22Rv1 (cell line): Measurements from ENCODE around the gene TAF5L.
"Not testable (repeated sequence)": the region's sequence is repeated elsewhere in the genome, so short reads cannot be mapped to it uniquely, and the experiment has no call there.

Experiments
- ZFX ChIP-seq: fragments of 450-650 bp; IDR thresholded peaks from 2 replicates; pipeline ENCODE4 v1.6.1; 2017; ENCODE audit warnings: antibody characterized with exemption, borderline replicate concordance
- TF ChIP-seq, protein P1 (sequence below): fragments of 450-650 bp; IDR thresholded peaks from 2 replicates; pipeline ENCODE4 v1.5.1; 2017; ENCODE audit warnings: mild to moderate bottlenecking

DNA sequence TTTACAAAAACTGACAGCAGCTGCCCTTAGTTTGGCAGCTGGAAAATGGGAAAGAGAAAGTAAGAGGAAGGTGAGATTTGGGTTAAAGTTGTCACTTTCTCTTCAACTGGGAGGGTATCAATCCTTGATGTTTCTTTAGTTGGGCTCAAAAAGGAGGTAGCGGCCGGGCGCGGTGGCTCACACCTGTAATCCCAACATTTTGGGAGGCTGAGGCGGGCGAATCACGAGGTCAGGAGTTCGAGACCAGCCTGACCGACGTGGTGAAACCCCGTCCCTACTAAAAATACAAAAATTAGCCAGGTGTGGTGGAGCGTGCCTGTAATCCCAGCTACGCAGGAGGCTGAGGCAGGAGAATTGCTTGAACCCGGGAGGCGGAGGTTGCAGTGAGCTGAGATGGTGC lies 65.8 kb downstream of the TAF5L start:
- TF ChIP-seq, protein P1, sequence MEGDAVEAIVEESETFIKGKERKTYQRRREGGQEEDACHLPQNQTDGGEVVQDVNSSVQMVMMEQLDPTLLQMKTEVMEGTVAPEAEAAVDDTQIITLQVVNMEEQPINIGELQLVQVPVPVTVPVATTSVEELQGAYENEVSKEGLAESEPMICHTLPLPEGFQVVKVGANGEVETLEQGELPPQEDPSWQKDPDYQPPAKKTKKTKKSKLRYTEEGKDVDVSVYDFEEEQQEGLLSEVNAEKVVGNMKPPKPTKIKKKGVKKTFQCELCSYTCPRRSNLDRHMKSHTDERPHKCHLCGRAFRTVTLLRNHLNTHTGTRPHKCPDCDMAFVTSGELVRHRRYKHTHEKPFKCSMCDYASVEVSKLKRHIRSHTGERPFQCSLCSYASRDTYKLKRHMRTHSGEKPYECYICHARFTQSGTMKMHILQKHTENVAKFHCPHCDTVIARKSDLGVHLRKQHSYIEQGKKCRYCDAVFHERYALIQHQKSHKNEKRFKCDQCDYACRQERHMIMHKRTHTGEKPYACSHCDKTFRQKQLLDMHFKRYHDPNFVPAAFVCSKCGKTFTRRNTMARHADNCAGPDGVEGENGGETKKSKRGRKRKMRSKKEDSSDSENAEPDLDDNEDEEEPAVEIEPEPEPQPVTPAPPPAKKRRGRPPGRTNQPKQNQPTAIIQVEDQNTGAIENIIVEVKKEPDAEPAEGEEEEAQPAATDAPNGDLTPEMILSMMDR: not testable (repeated sequence)
- not testable (repeated sequence) for TF ChIP-seq ZFX
